T-helper 2 cell treated with Interferon-gamma antibody and Interleukin-4, amounts not matched to agents 100 ng/mL and 5 ng/mL, for 36 hours (primary cell): ENCODE measurements around the gene RIN3. TPM values are rescaled to one million over a fixed set of nuclear protein-coding genes. Genes with fewer than 3 reads are reported as not detected.

Source experiments
- intact Hi-C: fragments of 100-400 bp; cut with micrococcal nuclease; formaldehyde crosslinking; loops from one replicate; pipeline ENCODE4 v1.15.1; 2023
- total RNA-seq: library from RNA; stranded (reverse); gene quantifications from 2 replicates; pipeline ENCODE4 v1.2.3, GENCODE V29; 2022

RIN3 gene
- total RNA-seq, 1 donor from 2014 or later, result 35.4 TPM

DNA sequence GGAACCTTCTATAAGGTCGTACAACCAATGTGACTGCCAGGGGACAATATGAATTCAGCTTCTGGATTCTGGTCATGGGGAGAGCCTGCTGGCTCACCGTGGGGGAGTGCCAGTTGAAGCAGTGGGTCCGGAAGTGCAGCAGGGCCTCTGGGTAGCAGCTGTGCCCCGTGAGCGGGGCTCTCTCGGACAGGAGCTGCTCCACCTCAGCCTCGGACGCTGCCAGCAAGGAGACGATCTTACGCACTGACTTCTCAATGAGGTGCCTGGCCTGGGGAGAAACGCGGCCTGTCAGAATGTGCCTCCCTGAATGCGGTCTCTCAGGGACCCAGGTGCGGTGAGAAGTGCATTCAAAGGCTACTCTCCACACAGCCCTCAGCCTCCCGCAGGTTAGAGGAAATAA lies 192.8 kb downstream of the RIN3 start:
- intact Hi-C loops, result no loop called here

DNA sequence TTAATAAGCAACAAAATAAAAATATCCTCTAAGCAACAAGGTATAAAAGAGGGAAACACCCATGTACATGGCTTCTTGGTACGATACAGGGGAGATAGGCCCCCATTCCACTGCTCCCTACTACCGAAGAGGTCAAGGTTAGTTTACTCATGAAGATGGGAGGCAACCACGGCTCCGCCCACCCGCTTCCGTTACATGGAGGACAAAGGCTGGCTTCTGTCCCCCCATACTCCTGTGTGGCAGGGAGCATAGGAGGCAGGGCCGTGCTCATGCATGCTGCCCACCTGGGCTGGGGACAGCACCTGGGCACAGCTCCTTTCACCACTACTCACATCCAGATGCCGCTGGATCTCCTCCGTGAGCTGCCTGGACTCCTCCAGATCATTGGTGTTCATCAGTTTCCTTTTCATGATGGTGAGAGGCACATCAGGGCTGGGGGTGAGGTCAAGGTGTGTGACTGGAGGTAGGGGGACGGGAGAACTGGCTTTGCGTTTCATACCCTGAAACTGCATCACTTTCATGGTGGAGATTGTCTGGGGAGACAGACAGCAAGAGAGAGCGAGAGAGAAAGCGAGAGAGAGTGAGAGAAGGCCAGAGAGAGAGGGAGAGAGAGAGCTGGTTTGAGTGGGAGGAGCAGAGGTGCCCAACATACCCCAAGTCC lies 195.9 kb downstream of the RIN3 start:
- intact Hi-C loops, result no loop called here

DNA sequence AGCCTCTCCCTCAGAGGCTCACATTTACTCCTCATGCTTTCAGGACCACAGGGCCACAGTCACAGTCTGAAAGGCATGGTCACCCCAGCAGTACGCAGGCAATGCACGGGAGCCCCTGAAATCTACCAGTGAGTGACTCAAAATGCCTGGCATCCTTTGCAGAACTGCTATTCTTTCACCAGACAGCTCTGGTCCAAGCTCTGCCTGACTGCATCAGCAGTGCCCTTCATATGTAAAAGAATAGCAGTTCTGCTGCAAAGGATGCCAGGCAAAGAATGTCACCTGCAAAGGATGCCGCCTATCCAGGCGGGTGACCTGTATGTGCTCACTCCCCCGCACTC lies 196.4 kb downstream of the RIN3 start:
- intact Hi-C loops, result no loop called here

DNA sequence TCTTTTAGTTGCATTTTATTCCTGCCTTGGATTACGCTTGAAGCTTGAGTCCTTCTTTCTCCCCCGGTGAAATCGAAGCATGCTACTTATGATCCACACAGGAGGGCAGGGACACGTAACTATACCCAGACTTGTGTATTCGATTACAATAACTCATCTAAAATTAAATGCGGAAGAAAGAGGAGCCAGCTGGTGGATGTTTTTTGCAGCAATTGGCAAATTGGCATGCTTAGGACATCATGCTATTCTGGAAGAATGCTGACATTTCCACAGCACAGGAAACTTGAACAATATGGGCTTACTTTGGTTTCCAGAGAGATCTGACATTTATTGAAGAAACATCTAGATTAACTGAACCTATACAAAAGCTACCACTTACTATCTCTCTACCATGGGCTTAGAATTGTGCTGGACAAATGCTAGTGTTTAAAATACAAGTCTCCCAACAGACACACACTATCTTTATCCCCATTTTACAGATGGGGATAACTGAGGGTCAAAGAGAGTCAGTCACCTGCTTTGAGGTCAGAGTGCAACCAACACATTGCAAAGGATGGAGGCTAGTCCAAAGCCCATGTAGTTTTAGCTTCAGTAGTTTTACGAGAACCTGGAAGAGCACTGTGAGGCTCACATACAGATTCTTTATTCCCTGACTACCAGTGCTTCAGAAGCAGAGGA lies 198.5 kb downstream of the RIN3 start:
- intact Hi-C loops, result no loop called here

DNA sequence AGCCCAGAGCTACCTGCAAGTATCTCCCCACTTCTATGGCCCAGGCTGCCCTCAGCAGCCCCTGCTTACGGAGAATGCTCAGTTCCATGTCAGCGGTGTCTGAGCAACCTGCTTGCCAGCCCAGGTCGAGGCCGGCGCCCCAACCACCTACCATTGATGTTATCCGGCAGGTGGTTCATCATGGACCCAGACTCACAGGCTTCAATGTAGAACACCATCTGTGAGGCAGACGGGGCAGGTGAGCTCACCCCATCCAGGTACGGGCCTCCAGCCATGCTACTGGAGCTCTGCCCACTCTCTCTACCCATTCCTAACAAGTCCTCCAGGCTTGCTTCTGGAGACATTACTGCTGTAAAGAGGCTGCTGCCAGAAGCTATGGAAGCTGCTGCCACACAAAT lies 199.1 kb downstream of the RIN3 start:
- intact Hi-C loops, result no loop called here

DNA sequence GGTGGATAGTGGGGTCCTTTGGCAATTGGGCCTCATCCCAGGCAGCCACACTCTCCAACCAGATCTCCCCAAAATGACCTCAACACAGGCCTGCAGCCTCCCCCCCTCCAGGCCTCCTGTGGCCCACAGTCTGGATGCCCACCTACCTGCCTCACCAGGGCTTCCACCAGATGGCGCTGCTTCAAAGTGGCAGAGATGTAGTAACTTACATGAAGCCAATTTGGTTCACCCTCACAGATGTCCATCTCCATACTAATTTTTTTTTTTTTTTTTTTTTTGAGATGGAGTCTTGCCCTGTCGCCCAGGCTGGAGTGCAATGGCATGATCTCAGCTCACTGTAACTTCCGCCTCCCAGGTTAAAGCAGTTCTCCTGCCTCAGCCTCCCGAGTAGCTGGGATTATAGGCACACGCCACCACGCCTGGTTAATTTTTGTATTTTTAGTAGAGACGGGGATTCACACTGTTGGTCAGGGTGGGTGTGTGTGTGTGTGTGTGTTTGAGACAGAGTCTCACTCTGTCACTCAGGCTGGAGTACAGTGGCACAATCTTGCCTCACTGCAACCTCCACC lies 201.2 kb downstream of the RIN3 start:
- intact Hi-C loops, result loop anchor here (1.0 kb wide), 1 partner anchor 69 kb away; no protein-coding TSS in a partner anchor

DNA sequence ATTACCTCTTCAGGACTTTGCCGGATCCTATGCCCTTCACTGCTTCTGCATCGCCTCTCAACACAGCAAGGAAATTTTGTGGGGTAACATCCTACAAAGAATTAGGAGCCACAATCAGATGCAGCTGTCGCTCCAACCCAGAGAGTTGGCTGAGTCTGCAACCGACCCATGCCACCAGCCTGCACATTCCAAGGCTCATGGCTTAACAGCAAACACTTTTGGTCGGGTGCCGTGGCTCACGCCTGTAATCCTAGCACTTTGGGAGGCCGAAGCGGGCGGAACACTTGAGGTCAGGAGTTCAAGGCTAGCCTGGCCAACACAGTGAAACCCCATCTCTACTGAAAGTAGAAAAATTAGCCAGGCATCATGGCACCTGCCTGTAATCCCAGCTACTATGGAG lies 202.6 kb downstream of the RIN3 start:
- intact Hi-C loops, result no loop called here

DNA sequence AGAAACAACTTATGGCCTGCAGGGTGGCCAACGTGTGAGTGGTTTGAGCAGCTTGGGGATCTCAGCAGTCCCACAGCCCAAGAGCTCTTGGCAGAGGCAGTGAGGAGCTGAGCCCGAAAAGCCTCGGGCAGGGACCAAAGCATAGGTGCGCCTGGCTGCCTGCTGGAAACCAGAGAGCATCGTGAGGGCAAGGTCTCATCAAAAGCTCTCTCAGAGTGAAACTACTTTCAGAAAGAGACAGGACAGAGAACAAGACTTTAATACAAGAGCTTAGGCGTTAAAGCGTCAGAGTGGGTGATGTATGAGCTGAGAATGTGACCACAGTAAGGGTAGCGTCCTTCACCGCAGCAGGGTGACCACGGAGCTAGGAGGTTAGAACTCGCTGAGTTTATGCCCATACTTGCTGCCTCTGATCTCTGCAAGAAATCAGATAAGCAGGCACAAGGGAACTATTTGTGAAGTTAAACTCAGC lies 204.0 kb downstream of the RIN3 start:
- intact Hi-C loops, result no loop called here

DNA sequence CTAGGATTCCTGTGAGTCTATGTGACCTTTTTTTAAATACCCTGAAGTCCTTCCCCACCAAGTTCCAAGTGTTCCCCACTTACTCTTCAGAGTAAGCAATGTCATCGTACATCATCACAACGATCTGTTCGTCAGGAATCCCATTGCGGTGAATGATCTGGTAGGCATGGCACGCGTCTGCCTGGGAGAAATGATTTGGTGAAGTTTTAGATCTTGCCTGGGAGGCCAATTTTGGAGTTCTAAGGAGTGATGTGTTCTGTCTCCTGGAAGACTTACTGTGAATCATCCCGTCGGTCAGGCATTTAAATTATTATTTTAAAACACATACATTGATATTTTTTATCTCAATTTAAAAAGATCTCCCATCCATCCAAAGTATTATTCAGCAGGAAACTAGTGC lies 205.1 kb downstream of the RIN3 start:
- intact Hi-C loops, result no loop called here

DNA sequence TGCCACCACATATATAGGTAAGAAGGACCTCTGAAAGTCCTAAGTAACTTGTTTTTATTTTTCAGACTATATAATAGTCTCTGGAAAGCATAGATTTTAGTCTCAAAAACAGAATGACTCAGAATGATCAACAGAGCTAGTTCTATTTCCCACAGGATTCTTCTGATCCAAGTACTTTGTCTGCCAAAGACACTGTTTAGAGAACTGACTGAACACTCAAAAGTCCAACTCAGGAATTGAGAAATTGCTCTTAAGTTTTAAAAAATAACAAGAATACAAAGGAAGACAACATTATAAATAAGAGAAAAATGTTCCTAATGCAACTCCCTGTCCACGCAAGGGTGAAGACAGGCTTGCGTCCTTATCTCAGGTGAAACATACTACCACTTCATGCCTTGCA lies 205.8 kb downstream of the RIN3 start:
- intact Hi-C loops, result no loop called here

DNA sequence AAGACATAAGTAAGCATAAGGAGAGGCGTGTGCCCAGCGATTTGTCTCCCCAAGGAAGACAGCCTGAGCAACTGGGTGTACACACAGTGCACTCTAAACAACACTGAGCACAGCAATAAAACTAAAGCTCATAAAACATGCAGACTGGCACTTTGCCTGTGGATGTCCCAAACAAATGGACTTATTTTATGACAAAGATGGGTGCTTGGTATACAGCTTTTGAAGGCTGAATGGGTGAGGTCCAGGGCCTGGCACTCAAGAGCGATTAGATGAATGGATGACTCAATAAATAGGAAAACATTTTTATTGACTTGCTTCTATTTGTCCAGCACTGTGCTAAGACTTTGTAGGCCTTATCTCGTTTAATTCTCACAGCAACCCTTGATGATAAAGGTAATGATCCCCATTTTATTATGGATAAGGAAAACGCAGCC lies 206.3 kb downstream of the RIN3 start:
- intact Hi-C loops, result no loop called here

DNA sequence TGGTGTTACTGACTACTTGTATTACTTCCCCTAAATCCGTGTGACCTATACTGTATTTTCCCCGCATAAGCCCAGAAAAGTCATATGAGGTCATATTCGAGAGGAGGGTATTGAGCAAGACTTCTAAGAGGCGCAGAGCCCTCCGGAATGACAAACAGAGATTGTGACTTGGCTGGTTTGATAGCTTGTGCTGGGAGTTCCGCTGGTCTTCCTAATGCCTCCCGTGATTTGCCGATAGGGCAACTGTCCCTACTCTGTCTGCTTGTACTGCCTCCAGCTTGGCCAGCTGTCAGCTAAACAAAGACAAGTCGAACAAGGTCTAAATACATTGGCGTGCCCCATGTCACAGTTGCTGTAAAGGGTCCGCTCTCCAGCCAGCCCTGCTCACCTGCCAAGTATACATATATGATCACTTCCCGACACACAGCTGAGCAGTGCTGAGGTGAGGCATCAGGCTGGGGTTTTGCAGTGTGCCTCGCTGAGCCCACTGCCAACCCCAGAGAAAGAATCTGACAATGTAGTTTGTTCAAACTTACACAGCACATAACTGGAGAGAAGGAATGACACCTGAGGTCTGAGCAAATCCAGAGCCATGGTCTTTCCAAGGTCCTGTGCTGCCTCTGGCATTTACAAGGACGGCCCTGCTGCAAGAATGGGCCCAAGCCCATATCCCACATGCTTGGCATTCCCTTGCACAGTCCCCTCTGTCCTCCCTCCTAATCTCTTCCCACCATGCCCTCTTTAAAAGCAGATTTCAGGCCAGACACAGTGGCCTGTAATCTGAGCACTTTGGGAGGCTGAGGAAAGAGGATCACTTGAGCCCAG lies 211.1 kb downstream of the RIN3 start:
- intact Hi-C loops, result no loop called here

DNA sequence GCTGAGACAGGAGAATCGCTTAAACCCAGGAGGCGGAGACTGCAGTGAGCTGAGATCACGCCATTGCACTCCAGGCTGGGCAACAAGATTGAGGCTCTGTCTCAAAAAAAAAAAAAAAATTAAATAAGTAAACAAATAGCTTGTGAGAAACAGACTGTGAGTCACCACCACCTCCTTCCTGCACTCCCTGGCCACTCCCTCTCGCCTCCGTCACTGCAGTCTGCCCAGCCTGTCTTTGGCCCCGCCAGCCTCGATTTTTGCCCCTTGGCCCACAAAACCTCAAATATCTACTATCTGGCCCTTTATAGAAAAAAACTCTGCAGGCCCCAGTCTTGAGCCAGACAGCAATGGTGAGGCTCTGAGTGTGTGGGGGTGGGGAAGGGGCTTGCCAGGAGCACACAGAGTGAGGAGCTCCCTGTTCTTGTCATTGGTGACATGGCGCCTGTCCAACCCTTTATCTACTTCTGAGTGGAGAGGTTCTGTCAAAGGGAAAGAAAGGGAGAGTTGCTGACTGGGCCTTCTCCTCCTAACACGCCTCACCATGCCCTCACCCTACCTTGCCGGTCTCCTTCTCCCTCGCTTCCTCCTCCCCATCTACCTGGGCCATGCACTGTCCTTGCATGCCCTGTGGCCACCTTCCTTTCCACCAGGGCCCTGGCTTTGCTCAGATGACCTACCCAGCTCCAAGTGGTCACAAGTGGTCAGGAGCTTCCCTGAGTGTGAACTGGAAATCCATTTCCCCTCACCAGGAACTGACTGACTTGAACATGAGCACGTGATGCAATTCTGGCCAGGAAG lies 212.8 kb downstream of the RIN3 start:
- intact Hi-C loops, result no loop called here

DNA sequence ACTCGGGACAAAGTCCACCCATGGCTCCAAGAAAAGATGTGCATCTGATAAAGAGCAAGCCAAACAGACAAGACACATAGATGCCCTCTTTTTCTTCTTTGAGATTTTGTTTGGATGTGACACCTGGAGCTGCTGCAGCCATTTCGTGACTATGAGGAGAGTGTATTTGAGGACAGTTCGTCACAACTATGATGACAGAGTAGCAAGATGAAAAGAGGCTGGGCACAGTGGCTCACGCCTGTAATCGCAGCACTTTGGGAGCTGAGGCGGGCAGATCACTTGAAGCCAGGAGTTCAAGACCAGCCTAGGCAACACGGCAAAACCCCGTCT lies 213.3 kb downstream of the RIN3 start:
- intact Hi-C loops, result no loop called here

DNA sequence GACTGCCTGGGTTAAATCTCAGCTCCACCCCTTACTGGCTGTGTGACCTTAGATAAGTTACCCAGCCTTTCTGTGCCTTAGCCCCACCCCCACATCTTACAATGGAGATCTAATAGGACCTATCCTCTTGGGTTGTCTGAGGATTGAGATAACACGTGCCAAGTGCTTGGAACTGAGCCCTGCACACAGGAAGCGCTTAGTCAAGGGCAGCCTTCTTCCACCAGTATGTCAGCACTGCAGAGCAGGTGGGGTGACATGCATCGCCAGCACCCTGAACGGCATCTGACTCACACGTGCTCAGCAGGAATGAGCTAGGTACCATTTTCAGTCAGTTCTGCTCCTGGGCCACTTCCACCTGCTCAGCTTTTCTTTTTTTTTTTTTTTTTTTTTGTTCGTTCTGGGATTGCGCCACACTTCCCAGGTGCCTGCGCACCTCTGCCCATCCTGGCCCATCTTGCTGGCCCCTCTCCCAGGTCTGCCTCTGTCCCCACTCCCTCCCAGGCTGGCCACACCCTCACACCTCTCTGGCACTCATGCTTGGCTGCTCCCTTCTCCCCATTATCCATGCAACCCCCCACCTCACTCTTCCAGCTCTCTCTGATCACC lies 215.3 kb downstream of the RIN3 start:
- intact Hi-C loops, result no loop called here

DNA sequence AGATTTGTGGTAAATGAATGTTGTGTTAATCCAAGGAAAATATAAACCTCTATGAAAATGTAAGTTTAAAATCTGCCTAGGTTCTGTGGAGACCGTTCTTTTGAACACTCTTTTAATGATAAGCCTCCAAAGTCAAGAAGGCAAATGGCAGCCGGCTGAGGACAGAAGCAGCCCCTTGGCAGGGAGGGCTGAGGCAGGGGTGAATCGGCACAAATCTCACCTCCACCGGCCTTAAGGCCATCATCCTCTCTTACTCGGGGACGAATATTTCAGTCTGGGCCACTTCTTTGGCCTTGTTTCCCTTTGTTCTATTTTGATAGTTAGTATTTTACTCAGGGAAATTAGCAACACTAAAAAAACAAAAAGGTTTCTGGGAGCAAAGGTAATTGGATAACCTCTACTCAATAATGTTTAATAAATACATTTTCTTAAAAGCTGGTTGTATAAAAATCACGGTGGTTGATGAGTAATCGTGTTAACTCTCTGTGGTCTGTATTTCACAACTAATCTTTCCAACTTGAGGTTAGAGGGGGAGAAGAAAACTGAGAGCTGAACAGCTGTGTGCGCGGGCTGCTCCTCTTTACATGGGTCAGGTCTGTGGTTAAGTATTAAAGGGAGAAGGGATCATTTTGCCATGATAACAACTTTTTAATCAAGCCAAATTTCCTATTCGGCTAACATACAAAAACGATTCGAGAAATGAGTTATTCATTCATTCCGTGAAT lies 216.2 kb downstream of the RIN3 start:
- intact Hi-C loops, result no loop called here

DNA sequence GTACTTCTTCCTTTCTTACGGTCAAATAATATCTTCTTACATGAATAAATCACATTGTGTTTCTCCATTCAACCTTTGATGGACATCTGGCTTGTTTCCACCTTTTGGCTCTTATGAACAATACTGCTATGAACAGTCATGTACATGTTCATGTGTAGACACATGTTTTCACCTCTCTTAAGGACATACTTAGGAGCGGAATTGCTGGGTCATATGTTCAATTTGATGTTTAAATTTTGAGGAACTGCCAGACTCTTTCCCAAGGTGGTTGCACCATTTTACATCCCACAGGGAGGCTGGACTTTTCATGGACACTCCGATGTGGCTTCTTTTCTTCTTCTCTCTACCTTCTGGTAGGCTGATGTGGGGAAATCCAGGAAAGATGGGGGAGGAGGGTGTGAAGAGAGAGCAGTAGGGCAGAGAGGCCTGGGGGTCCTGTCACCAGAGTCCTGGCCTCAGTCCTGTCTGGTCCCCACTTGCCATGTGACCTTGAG lies 218.1 kb downstream of the RIN3 start:
- intact Hi-C loops, result no loop called here

DNA sequence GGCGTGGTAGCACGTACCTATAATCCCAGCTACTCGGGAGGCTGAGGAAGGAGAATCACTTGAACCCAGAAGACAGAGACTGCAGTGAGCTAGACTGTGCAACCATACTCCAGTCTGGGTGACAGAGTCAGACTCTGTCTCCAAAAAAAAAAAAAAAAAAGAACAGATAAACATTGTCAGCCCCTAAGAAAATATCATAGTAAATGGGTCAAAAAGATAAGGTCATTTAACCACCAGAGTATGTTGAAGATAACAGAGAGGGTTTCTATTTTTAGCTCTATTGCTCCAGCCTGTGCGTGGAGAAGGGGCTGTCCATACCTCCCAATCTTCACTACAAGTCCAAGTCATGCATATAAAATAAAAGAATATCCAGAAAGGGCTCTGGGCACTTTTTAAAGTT lies 219.4 kb downstream of the RIN3 start:
- intact Hi-C loops, result no loop called here

DNA sequence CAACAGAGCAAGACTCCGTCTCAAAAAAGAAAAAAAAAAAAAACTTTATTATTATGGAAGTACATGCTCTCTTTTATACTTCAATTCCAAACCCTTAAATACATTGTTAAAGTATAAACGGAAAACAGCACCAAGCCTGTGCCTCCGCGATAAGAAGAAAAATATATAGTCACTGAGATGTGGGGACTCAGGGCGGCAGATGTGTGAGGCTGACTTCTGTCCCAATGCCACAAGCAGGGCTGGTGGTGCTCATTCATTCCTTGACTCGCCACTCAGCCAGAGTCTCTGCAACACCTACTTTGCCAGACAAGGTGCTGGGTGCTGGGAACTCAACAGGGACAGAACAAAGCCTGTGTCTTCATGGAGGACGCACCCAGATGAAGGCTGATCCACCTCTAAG lies 221.0 kb downstream of the RIN3 start:
- intact Hi-C loops, result no loop called here

DNA sequence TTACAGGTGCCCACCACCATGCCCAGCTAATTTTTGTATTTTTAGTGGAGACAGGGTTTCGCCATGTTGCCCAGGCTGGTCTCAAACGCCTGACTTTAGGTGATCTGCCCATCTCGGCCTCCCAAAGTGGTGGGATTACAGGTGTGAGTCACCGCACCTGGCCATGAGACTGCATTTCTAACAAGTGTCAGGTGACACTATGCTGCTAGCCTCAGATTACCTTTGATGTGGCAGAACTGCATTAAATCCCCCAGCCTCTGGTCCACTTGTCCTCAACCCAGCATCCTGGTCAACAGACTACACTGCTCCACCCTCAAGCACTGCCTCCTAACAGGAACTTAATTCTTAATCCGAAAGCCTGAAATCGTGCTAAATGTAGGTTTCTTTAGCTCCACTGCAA lies 221.8 kb downstream of the RIN3 start:
- intact Hi-C loops, result no loop called here
